Stimulated activated CD4-positive, alpha-beta T cell treated with anti-CD3 and anti-CD28 coated beads, Interleukin-1b, Interleukin-23, amount 100 ng/mL, for 1 hour (primary cell): Measurements from ENCODE around the gene SEMA3E.
"Not testable (repeated sequence)": the region's sequence is repeated elsewhere in the genome, so short reads cannot be mapped to it uniquely, and the experiment has no call there.

Experiments used
- DNase-seq, 2 donors: peaks; one replicate each; pipeline ENCODE4 v3.0.0-alpha.2; 2020; ENCODE audit warnings: low read depth in 2 of 2

Gene SEMA3E

GRCh38 chr7:83452256-83452655, 196.7 kb downstream of the SEMA3E start:
- no peak for DNase-seq

- DNase-seq: no peak
Measured at GRCh38 chr7:83451501-83452045, 197.4 kb downstream of the SEMA3E start.

GRCh38 chr7:83449781-83450180, 199.2 kb downstream of the SEMA3E start:
- no peak for DNase-seq

- no peak for DNase-seq
Measured at GRCh38 chr7:83447681-83448080, 201.3 kb downstream of the SEMA3E start.

DNA sequence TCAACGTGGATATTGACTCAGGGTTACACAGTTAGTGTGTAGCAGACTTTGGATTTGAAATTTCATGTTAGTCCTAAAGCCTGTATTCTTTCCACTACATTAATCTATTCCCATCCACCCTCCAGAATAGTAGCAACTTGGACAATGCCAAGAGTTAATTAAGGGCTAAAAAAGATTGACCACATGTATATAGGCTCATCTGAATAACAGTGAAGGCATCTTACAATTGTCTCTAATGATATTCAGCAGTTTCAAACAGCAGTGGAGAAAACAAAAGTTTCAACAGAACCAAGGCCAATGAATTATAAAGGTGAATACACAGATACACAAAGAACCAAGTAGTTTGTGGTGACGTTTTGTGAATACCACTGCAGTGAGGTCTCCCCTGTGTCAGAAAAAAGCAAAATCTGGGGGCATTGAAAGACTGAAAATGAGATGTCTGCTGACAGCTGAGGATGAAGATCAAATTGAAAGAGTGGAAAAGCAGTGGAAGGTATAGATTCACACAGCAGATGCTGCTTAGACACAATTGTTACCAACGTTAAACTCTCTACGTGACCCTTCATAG, 202.8 kb downstream of the SEMA3E start:
- no peak for DNase-seq

DNA sequence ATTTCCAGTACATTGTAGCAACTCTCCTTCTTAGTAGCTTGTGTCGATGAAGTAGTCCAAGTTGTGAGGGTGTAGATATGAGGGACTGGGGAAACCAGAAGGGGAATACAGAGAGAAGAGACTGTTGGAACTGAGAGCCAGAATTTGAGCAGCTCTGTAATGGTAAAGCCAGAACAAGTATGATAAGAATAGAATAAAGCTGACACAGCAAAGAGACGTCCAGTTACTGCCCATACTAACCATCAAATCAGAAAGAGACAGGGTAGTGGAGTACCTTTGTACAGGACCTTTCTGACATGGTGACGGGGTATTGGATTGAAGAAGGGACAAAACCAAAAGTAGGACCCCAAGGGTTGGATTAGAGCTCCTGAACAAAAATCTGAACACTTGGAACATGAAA, 206.0 kb downstream of the SEMA3E start:
- DNase-seq: no peak

DNA sequence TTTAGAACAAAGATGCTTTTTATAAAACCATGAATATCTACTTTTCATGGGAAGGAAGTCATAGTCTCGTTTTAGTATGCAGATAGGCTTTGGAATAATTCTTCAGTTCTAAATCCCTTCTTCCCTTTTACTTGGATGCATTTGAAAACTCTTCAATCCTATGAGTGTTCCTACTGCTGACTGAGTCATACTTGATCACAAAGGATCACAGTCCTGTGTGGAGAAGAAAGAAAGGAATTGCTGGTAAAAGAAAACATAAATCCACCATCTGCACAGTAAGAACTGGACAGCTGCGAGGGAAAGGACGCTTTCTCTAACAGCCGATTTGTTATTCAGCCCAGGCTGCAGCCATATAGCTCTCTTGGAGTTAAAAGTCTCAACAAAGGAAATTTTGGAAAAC, 209.9 kb downstream of the SEMA3E start:
- no peak for DNase-seq

DNA sequence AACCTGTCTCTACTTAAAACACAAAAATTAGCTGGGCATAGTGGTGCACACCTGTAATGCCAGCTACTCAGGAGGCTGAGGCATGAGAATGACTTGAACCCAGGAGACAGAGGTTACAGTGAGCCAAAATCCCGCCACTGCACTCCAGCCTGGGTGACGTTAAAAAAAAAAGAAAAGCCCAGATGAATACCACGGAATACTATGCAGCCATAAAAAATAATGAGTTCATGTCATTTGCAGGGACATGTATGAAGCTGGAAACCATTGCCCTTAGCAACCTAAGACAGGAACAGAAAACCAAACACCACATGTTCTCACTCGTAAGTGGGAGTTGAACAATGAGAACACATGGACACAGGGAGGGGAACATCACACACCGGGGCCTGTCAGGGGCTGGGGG, 218.7 kb downstream of the SEMA3E start:
- not testable (repeated sequence) for DNase-seq

- DNase-seq: no peak
Measured at GRCh38 chr7:83429493-83429892, 219.4 kb downstream of the SEMA3E start.

GRCh38 chr7:83427884-83428283, 221.1 kb downstream of the SEMA3E start:
- no peak for DNase-seq

DNA sequence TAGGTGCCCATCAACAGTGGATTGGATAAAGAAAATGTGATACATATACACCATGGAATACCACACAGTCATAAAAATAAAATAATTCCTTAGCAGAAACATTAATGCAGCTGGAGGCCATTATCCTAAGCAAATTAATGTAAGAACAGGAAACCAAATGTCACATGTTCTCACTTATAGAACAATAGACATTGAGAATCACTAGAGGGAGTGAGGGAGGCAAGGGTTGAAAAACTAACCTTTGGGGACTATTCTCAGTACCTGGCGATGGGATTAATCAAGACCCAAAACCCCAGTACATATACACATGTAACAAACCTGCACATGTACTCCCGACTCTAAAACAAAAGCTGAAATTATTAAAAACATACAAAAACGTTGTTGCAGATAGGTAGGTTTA, 222.6 kb downstream of the SEMA3E start:
- DNase-seq: no peak

DNA sequence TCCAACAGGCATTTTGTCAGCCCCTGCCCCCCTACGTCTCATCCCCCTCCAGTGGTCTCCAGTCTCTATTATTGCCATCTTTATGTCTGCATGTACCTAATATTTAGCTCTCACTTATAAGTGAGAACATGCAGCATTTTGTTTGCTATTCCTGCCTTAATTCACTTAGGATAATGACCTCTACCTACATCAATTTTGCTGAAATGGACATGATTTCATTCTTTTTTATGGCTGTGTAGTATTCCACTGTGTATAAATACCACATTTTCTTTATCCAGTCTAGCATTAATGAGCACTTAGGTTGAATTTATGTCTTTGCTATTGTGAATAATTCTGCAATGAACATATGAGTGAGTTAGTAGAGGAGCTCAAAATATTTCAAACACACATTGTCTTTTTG, 229.9 kb downstream of the SEMA3E start:
- DNase-seq: no peak

DNA sequence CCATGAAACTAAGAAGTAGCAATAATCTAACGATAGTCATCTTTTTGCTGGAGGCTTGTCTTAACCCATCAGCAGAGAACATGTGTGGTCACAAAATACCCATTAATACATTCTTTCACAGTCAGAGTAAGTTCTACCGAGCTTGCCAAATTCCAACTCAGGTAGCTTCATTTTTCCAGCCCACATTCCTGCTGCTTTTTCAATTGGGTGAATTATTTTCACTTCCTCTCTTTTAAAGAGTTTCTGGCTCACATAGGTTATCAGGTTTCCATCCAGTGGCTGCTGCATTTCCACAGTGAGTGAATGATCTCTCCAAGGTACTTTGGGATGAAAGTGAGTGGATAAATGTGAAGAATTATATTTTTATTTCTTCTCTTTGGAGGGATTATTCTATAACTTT, 233.1 kb downstream of the SEMA3E start:
- no peak for DNase-seq

- DNase-seq: no peak
Measured at GRCh38 chr7:83414947-83415346, 234.0 kb downstream of the SEMA3E start.

DNA sequence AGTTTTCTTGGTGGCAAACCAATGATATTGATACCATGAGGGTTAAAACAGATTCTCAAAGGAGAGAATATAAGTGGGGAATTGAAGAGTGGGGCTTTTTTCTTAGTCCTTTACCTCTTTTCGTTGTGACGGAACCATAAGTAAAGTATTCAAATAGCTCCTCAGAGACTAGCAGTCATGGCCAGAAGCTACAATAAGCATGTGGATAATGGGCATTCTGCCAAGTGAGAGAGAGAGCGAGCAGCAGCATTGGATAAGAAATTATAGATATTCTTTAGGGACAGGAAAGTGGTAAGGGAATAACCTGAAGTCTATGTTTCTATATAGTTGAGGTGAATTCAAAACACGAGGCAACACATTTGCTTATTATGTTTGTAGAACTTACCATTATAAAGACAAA, 235.1 kb downstream of the SEMA3E start:
- no peak for DNase-seq

DNA sequence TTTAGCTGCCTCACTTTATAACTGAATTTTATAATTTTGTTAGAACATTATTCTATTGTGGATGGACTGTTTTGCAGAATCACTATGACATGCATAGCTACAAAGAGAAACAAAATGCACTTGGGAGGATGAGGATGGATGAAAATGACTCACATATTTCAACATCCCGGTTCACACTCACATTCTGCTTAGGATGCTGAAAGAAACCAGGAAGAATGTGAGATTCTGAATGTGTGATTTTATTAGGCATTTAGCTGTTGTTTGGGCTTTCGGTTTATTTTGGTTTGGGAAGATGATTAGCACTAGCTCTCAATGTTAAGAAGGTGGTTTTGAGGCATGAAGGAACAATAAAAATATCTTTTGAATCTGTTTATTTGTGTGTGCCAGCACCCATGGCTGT, 235.5 kb downstream of the SEMA3E start:
- no peak for DNase-seq

DNA sequence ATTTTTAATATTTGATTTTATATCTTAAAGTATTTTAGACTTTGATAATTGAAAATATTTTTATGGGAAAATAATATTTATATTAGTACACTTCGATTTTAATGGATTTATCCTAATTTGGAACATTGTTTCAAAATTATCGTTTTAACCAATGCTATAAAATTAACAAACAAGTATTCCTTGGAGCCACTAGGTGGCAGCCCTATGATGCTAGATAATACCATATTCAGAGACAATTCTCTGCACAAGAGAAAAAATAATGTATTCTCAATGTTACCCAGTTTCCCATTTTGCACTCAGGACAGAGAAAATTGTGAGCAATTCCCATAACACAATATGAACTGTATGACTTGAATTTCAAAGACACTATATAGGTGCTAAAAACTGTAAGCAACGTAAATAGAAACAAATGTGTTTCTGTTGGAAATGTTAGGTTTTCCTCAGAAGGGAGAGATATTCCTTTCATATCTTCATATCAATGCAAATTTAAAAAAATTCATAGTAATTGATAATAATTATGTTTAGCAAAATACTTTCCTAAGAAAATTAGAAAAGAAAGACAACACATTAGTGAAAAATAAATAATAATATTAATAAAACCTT, 237.8 kb downstream of the SEMA3E start:
- DNase-seq: no peak

DNA sequence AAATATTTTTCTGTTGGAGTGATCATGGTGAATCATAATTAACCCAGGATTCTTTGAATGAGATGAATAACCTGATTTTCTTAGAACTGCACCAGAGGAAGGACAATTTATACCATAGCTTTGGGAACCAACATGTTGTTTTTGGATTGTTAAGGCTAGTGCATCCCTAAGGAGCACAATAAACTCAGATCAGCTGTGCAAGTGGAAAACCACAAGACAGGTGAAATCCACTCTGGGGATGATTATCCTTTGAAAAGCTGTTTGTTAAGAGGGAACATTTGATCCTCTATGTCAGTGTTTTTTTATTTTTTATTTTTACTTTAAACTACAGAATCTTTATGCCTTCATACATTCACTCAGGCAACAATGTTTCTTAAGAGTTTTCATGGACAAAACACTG, 254.2 kb downstream of the SEMA3E start:
- DNase-seq: no peak

DNA sequence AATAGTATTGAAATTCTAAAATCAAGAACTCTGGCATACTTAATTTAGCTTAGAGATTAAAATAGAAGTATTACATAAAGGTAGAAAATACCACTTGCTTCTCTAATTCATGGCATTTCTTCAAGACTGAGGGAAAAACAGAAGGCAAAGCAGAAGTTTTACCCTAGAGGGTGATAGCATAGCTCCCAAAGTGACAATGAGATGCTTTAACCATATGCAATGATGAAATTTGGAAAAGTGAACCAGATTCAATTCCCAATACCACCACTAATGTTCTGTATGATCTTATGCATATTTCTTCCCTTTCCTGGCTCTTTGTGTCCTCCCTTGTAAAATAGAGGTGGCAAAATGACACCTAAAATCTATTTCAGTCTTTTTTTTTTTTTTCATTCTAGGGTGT, 260.5 kb downstream of the SEMA3E start:
- no peak for DNase-seq

DNA sequence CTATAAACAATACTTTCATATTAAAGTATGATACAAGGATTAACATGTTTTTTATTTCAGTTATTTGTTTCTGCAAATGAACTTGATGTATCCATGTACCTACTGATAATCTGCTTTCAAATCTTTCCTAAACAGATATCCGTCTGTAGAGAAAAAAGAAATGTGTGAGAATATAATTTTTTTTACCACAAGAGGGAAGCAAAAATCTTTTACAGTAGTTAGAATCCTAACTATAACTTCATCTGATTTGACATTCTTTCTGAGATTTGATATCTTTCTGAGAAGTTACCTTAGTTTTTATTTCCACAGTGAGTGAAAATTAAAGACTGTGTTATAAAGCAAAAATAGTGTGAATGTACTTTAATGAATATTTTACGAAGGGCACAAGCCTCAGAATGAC, 282.3 kb downstream of the SEMA3E start:
- DNase-seq: no peak

DNA sequence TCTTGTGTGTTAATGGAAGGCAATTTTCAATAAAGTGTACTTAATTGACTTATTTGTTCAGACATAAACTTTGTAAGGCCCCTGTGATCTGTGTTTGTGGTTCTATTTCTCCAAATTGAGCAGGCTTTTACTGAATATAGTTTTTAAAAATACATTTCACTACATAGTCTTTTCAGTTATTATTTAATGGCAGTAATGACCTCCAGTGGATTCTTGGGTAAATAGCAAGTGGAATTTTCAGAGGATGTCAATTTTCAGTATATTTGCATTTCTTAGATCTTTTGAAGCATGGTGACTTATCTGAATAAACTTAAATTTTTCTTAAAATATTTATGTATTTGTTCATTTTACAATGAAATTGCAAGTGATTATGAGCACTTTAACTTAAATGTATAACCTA, 283.2 kb downstream of the SEMA3E start:
- DNase-seq: no peak

DNA sequence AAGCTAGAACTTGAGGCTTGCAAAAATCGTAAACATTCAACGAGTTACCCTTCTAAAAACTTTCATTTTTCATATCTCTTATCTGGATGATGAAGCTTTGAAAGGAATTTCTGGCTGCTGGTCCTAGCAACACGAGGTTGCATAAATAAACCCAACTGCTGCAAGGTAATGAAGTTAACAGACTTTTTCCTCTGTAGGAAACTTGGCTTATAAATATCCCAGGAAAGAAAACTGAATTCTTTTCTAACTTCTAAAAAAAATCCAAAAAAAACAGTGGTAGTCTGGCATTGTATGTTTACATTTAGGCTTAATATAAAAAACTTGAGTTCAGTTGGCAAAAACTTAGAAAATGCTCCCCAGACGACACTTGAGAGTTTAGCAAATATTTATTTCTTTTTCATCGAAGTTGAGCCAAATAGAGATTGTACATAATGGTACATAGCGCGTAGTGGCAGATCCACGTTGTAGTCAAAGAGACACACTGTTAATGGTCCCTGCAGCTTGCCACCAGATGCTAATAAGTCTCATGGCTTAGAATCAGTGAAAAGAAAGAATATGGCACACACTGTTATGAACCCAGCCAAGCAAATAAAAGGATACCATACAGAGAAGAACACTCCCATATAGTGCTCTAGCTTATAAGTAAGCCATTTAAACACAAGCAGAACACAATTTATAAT, 285.9 kb downstream of the SEMA3E start:
- DNase-seq: no peak

- no peak for DNase-seq
Measured at GRCh38 chr7:83359108-83359507, 289.8 kb downstream of the SEMA3E start.
